ENCODE results near the gene LRRC7. TPM values are rescaled to one million over a fixed set of nuclear protein-coding genes. Genes with fewer than 3 reads are reported as not detected.

LRRC7 gene
- total RNA-seq, 1 donor from 2014 or later, result 0.16 TPM

GRCh38 chr1:70084314-70084915 lies 516.7 kb downstream of the LRRC7 start:
- intact Hi-C loops (cut with micrococcal nuclease), result no loop called here

GRCh38 chr1:70085521-70085920 lies 517.8 kb downstream of the LRRC7 start:
- intact Hi-C loops (cut with micrococcal nuclease), result no loop called here

GRCh38 chr1:70086897-70087296 lies 519.2 kb downstream of the LRRC7 start:
- intact Hi-C loops (cut with micrococcal nuclease), result no loop called here

- intact Hi-C loops (cut with micrococcal nuclease), result no loop called here
These were observed 522.4 kb downstream of the LRRC7 start for GRCh38 chr1:70090141-70090540.

- intact Hi-C loops (cut with micrococcal nuclease), result no loop called here
These were observed 523.2 kb downstream of the LRRC7 start for GRCh38 chr1:70090875-70091274.

GRCh38 chr1:70091811-70092210 lies 524.1 kb downstream of the LRRC7 start:
- intact Hi-C loops (cut with micrococcal nuclease), result no loop called here

GRCh38 chr1:70092526-70092925 lies 524.8 kb downstream of the LRRC7 start:
- intact Hi-C loops (cut with micrococcal nuclease), result no loop called here

- intact Hi-C loops (cut with micrococcal nuclease), result no loop called here
These were observed 525.7 kb downstream of the LRRC7 start for GRCh38 chr1:70093250-70093975.

- intact Hi-C loops (cut with micrococcal nuclease), result no loop called here
These were observed 533.5 kb downstream of the LRRC7 start for GRCh38 chr1:70101231-70101630.

GRCh38 chr1:70101774-70102173 lies 534.1 kb downstream of the LRRC7 start:
- intact Hi-C loops (cut with micrococcal nuclease), result no loop called here

GRCh38 chr1:70103770-70104169 lies 536.0 kb downstream of the LRRC7 start:
- intact Hi-C loops (cut with micrococcal nuclease), result no loop called here

- intact Hi-C loops (cut with micrococcal nuclease), result no loop called here
These were observed 541.5 kb downstream of the LRRC7 start for GRCh38 chr1:70109241-70109640.

- intact Hi-C loops (cut with micrococcal nuclease), result no loop called here
These were observed 545.1 kb downstream of the LRRC7 start for GRCh38 chr1:70112838-70113237.

- intact Hi-C loops (cut with micrococcal nuclease), result no loop called here
These were observed 547.6 kb downstream of the LRRC7 start for GRCh38 chr1:70115315-70115714.

GRCh38 chr1:70117046-70117445 lies 549.3 kb downstream of the LRRC7 start:
- intact Hi-C loops (cut with micrococcal nuclease), result no loop called here

- intact Hi-C loops (cut with micrococcal nuclease), result loop anchor here (5.0 kb wide), 2 partner anchors 278 to 913 kb away; partner anchors contain the start of genes CTH and PTGER3
These were observed 566.4 kb downstream of the LRRC7 start for GRCh38 chr1:70134148-70134547.

- intact Hi-C loops (cut with micrococcal nuclease), result no loop called here
These were observed 572.6 kb downstream of the LRRC7 start for GRCh38 chr1:70140343-70140742.

- intact Hi-C loops (cut with micrococcal nuclease), result no loop called here
These were observed 573.2 kb downstream of the LRRC7 start for GRCh38 chr1:70140894-70141293.

GRCh38 chr1:70142075-70142474 lies 574.4 kb downstream of the LRRC7 start:
- intact Hi-C loops (cut with micrococcal nuclease), result no loop called here

GRCh38 chr1:70143048-70143659 lies 575.4 kb downstream of the LRRC7 start:
- intact Hi-C loops (cut with micrococcal nuclease), result no loop called here

GRCh38 chr1:70146488-70146887 lies 578.8 kb downstream of the LRRC7 start:
- intact Hi-C loops (cut with micrococcal nuclease), result no loop called here

GRCh38 chr1:70150444-70150843 lies 582.7 kb downstream of the LRRC7 start:
- intact Hi-C loops (cut with micrococcal nuclease), result no loop called here

- intact Hi-C loops (cut with micrococcal nuclease), result no loop called here
These were observed 586.0 kb downstream of the LRRC7 start for GRCh38 chr1:70153739-70154138.
